CD4-positive, alpha-beta T cell (primary cell): ENCODE measurements around the gene PURA. TPM values are rescaled to one million over a fixed set of nuclear protein-coding genes. Genes with fewer than 3 reads are reported as not detected.

Experiments used
- ATAC-seq: fragments of 200-7000 bp; cut with Tn5 transposase; one replicate; pipeline ENCODE4 v1.10.0; 2022; ENCODE audit warnings: mild to moderate bottlenecking; ENCODE audit not compliant: poor library complexity
- CTCF ChIA-PET: fragments of 350-600 bp; sonication (Branson Sonifier 250); formaldehyde crosslinking; loops from one replicate; lab custom pipeline; 2021; ENCODE audit warnings: antibody characterized with exemption, inconsistent platforms; lab: Charles Lee
- POLR2A ChIA-PET: fragments of 350-600 bp; sonication (Branson Sonifier 250); formaldehyde crosslinking; loops from one replicate; lab custom pipeline; 2021; ENCODE audit warnings: antibody characterized with exemption, inconsistent platforms; lab: Charles Lee
- DNase-seq, 14 experiments: peaks; one replicate each; pipeline ENCODE4 v3.0.0-alpha.2; 2013 to 2020; ENCODE audit warnings: mixed read lengths in 2 of 14
- H3K27ac ChIP-seq, 2 donors: one replicate each; pipeline versions ENCODE4 v1.5.1 to v1.7.0; 2013; ENCODE audit warnings: low read length in 2 of 2, low read depth in 1 of 2, mild to moderate bottlenecking in 1 of 2
- H3K27me3 ChIP-seq, 2 experiments: 1 replicate in 1 of 2; 2 replicates in 1 of 2; pipeline versions ENCODE4 v1.6.1 to v1.7.0; 2013; ENCODE audit warnings: low read length in 2 of 2, control low read depth in 1 of 2, mild to moderate bottlenecking in 1 of 2, moderate library complexity in 1 of 2; ENCODE audit not compliant: insufficient read depth in 2 of 2, control insufficient read depth in 1 of 2
- H3K36me3 ChIP-seq: one replicate; pipeline ENCODE4 v1.6.1; 2013; ENCODE audit warnings: low read length, control low read depth; ENCODE audit not compliant: insufficient read depth
- H3K4me1 ChIP-seq: one replicate; pipeline ENCODE4 v1.6.1; 2013; ENCODE audit warnings: low read length, control low read depth; ENCODE audit not compliant: insufficient read depth
- H3K4me3 ChIP-seq: one replicate; pipeline ENCODE4 v1.5.1; 2013; ENCODE audit warnings: mild to moderate bottlenecking, low read length, moderate library complexity
- H3K9me3 ChIP-seq, 2 experiments: 1 replicate in 1 of 2; 2 replicates in 1 of 2; pipeline versions ENCODE4 v1.6.1 to v1.7.0; 2013; ENCODE audit warnings: low read length in 2 of 2, mild to moderate bottlenecking in 2 of 2, control low read depth in 1 of 2, moderate library complexity in 1 of 2; ENCODE audit not compliant: control insufficient read depth in 1 of 2, insufficient read depth in 1 of 2
- H3K27ac Mint-ChIP-seq: one replicate; pipeline ENCODE4 v1.8.0; 2020; ENCODE audit warnings: mixed read lengths
- H3K27me3 Mint-ChIP-seq: one replicate; pipeline ENCODE4 v1.8.0; 2021; ENCODE audit warnings: mixed read lengths
- H3K36me3 Mint-ChIP-seq: one replicate; pipeline ENCODE4 v1.8.0; 2021; ENCODE audit warnings: low read depth, mixed read lengths
- H3K4me1 Mint-ChIP-seq: one replicate; pipeline ENCODE4 v1.8.0; 2021; ENCODE audit warnings: low read depth, mixed read lengths
- H3K4me3 Mint-ChIP-seq: one replicate; pipeline ENCODE4 v1.8.0; 2020; ENCODE audit warnings: mild to moderate bottlenecking, mixed read lengths
- H3K9me3 Mint-ChIP-seq: one replicate; pipeline ENCODE4 v1.8.0; 2020; ENCODE audit warnings: mixed read lengths
- CTCF ChIP-seq: fragments of 200-600 bp; IDR thresholded peaks from one replicate; pipeline ENCODE4 v1.8.0; 2022; ENCODE audit warnings: antibody characterized with exemption, mild to moderate bottlenecking
- intact Hi-C, 2 experiments: fragments of 100-400 bp; cut with DNase I in 1 of 2; cut with micrococcal nuclease in 1 of 2; formaldehyde crosslinking; loops; one replicate each; pipeline versions ENCODE4 v1.15.1 to v1.9.0; 2023 to 2025; cut with DNase I, micrococcal nuclease
- total RNA-seq, 174 experiments: library from RNA in 2 of 174; stranded (reverse) in 2 of 174; gene quantifications; one replicate each; pipeline ENCODE4 v1.2.3 and lab custom pipeline; 2021 to 2026

The PURA gene
- total RNA-seq, 2 experiments from 2014 or later, result 7.0 to 7.9 TPM

- Mint-ChIP-seq H3K4me1 (no peaks in the 10 kb centered on the region), H3K27ac (no peak overlapping the region), H3K36me3 (no peaks in the 10 kb centered on the region), H3K9me3 (no peaks in the 10 kb centered on the region), H3K27me3 (no peaks in the 10 kb centered on the region), H3K4me3 (no peak overlapping the region)
- H3K36me3 ChIP-seq, result no peaks in the 10 kb centered on the region
- no peak overlapping the region for H3K27ac ChIP-seq
- H3K4me1 ChIP-seq, result no peaks in the 10 kb centered on the region
- DNase-seq (no peak), ATAC-seq (no peak)
- no peaks in the 10 kb centered on the region for H3K9me3 ChIP-seq
- H3K4me3 ChIP-seq, result no peak overlapping the region
- ChIA-PET CTCF (interaction anchor here (0.9 kb wide), 1 partner anchor 89 kb away, joined by 3 read pairs; no protein-coding TSS in a partner anchor), POLR2A (no interaction called here)
- no peak for TF ChIP-seq CTCF
- intact Hi-C loops, result no loop called here
- H3K27me3 ChIP-seq, result no peaks in the 10 kb centered on the region
Measured at GRCh38 chr5:140165101-140165922, 51.4 kb downstream of the PURA start.

GRCh38 chr5:140165923-140166270 lies 52.0 kb downstream of the PURA start:
- H3K27ac ChIP-seq, result no peak overlapping the region
- ATAC-seq, result no peak
- no peak overlapping the region for H3K4me3 ChIP-seq
- no peaks in the 10 kb centered on the region for H3K27me3 ChIP-seq
- POLR2A ChIA-PET, result no interaction called here
- intact Hi-C loops, result no loop called here
- Mint-ChIP-seq H3K4me1 (no peaks in the 10 kb centered on the region), H3K36me3 (no peaks in the 10 kb centered on the region), H3K27me3 (no peaks in the 10 kb centered on the region), H3K9me3 (no peaks in the 10 kb centered on the region), H3K4me3 (no peak overlapping the region), H3K27ac (no peak overlapping the region)
- CTCF ChIA-PET, result interaction anchor here (0.9 kb wide), 1 partner anchor 89 kb away, joined by 3 read pairs; no protein-coding TSS in a partner anchor
- no peaks in the 10 kb centered on the region for H3K4me1 ChIP-seq
- H3K36me3 ChIP-seq, result no peaks in the 10 kb centered on the region
- DNase-seq, result no peak
- no peak for TF ChIP-seq CTCF
- no peaks in the 10 kb centered on the region for H3K9me3 ChIP-seq

GRCh38 chr5:140166911-140167310 lies 53.0 kb downstream of the PURA start:
- H3K27me3 ChIP-seq, result no peaks in the 10 kb centered on the region
- intact Hi-C loops, result no loop called here
- no peaks in the 10 kb centered on the region for H3K9me3 ChIP-seq
- CTCF ChIA-PET, result no interaction called here
- no peaks in the 10 kb centered on the region for H3K36me3 Mint-ChIP-seq
- no peak for TF ChIP-seq CTCF
- no peak overlapping the region for H3K27ac Mint-ChIP-seq
- no peak overlapping the region for H3K4me3 Mint-ChIP-seq
- no peaks in the 10 kb centered on the region for H3K36me3 ChIP-seq
- no peak overlapping the region for H3K27ac ChIP-seq
- ATAC-seq, result no peak
- no peaks in the 10 kb centered on the region for H3K4me1 Mint-ChIP-seq
- no peaks in the 10 kb centered on the region for H3K4me1 ChIP-seq
- POLR2A ChIA-PET, result no interaction called here
- H3K9me3 Mint-ChIP-seq, result no peaks in the 10 kb centered on the region
- H3K27me3 Mint-ChIP-seq, result no peaks in the 10 kb centered on the region
- H3K4me3 ChIP-seq, result no peak overlapping the region
- no peak for DNase-seq
